GM12878 (cell line): Measurements from ENCODE around the gene USH2A. TPM values are rescaled to one million over a fixed set of nuclear protein-coding genes. Genes with fewer than 3 reads are reported as not detected.

Experiments used
- BCLAF1 ChIP-seq: fragments of 450-650 bp; IDR thresholded peaks from 2 replicates; pipeline ENCODE4 v1.6.1; 2017; ENCODE audit warnings: antibody characterized with exemption, mild to moderate bottlenecking, moderate library complexity
- BMI1 ChIP-seq: fragments of 450-650 bp; IDR thresholded peaks from 2 replicates; pipeline ENCODE4 v1.6.1; 2016; ENCODE audit warnings: mild to moderate bottlenecking, moderate library complexity, borderline replicate concordance
- CBFB ChIP-seq: IDR thresholded peaks from 2 replicates; pipeline ENCODE4 v1.6.1; 2016; ENCODE audit warnings: antibody characterized with exemption, low read depth
- CHD2 ChIP-seq: IDR thresholded peaks from 2 replicates; pipeline ENCODE4 v1.6.1; 2011; ENCODE audit warnings: low read depth, low read length, improper control_type of control experiment, borderline replicate concordance
- E2F4 ChIP-seq: IDR thresholded peaks from 2 replicates; pipeline ENCODE4 v1.6.1; 2012; ENCODE audit warnings: low read depth, low read length, improper control_type of control experiment
- EGR1 ChIP-seq, 2 experiments: IDR thresholded peaks; 1 replicate in 1 of 2; 2 replicates in 1 of 2; pipeline ENCODE4 v1.6.1; 2011 to 2012; ENCODE audit warnings: low read depth in 2 of 2, low read length in 2 of 2, borderline replicate concordance in 1 of 2, mild to moderate bottlenecking in 1 of 2, moderate library complexity in 1 of 2
- HCFC1 ChIP-seq: fragments of 150-350 bp; IDR thresholded peaks from 2 replicates; pipeline ENCODE4 v1.6.1; 2014; ENCODE audit warnings: low read length
- NFIC ChIP-seq: IDR thresholded peaks from 2 replicates; pipeline ENCODE4 v1.6.1; 2012; ENCODE audit warnings: low read depth, mild to moderate bottlenecking, inconsistent platforms, low read length, moderate library complexity
- NFYA ChIP-seq: IDR thresholded peaks from 2 replicates; pipeline ENCODE4 v1.6.1; 2011; ENCODE audit warnings: low read depth, mild to moderate bottlenecking, low read length, improper control_type of control experiment, borderline replicate concordance
- PKNOX1 ChIP-seq: fragments of 450-650 bp; IDR thresholded peaks from 2 replicates; pipeline ENCODE4 v1.6.1; 2016; ENCODE audit warnings: mild to moderate bottlenecking
- RBBP5 ChIP-seq: fragments of 200-600 bp; sonication (generic); conservative IDR thresholded peaks from 2 replicates; pipeline ENCODE4 v1.6.1; 2016
- RELA ChIP-seq: fragments of 450-650 bp; IDR thresholded peaks from 2 replicates; pipeline ENCODE4 v1.8.0; 2014; ENCODE audit warnings: borderline replicate concordance; ENCODE audit not compliant: partially characterized antibody
- SREBF1 ChIP-seq: IDR thresholded peaks from 2 replicates; pipeline ENCODE4 v1.6.1; 2012; ENCODE audit warnings: mild to moderate bottlenecking, low read length
- SREBF2 ChIP-seq: IDR thresholded peaks from 2 replicates; pipeline ENCODE4 v1.6.1; 2012; ENCODE audit warnings: mild to moderate bottlenecking, low read length
- STAT3 ChIP-seq: IDR thresholded peaks from 2 replicates; pipeline ENCODE4 v1.6.1; 2011; ENCODE audit warnings: low read depth, low read length, improper control_type of control experiment
- SUZ12 ChIP-seq: fragments of 200-600 bp; sonication (generic); IDR thresholded peaks from one replicate; pipeline ENCODE4 v1.6.1; 2018; ENCODE audit warnings: antibody characterized with exemption, mild to moderate bottlenecking; ENCODE audit not compliant: unreplicated experiment
- TCF3 ChIP-seq: IDR thresholded peaks from 2 replicates; pipeline ENCODE4 v1.6.1; 2012; ENCODE audit warnings: low read depth, mild to moderate bottlenecking, low read length, borderline replicate concordance; ENCODE audit not compliant: insufficient read depth
- ZNF24 ChIP-seq: fragments of 450-650 bp; IDR thresholded peaks from 2 replicates; pipeline ENCODE4 v1.6.1; 2017; ENCODE audit warnings: antibody characterized with exemption, mild to moderate bottlenecking
- polyA plus RNA-seq, 11 experiments: library from polyadenylated mRNA; depleted of rRNA in 4 of 11; unstranded in 6 of 11; stranded (reverse) in 5 of 11; fragments of >200 nt; fragmentation: Nextera tagmentation in 4 of 11; fragmentation: Illumina TruSeq in 1 of 11; extraction: Ambion mirVana in 4 of 11; extraction: Trizol in 1 of 11; gene quantifications; 1 replicate in 1 of 11; 2 replicates in 10 of 11; pipeline versions ENCODE4 v1.2.1 to v1.2.3, GENCODE V29; 2011 to 2016; ENCODE audit warnings: inconsistent platforms in 2 of 11, missing spikeins in 2 of 11, low read depth in 1 of 11
- total RNA-seq, 4 experiments: library from RNA; depleted of rRNA in 3 of 4; stranded (reverse); fragments of >200 nt in 3 of 4; fragmentation: Illumina TruSeq in 1 of 4; extraction: Trizol in 1 of 4; gene quantifications; 2 replicates each; pipeline versions ENCODE4 v1.2.1 to v1.2.3, GENCODE V29; 2013 to 2021
- TF ChIP-seq, protein P1 (sequence below): IDR thresholded peaks from 2 replicates; pipeline ENCODE4 v1.6.1; 2012; ENCODE audit warnings: mild to moderate bottlenecking, low read depth, low read length
- TF ChIP-seq, protein P2 (sequence below): IDR thresholded peaks from 2 replicates; pipeline ENCODE4 v1.6.1; 2012; ENCODE audit warnings: low read depth, low read length, improper control_type of control experiment
- TF ChIP-seq, protein P3 (sequence below): IDR thresholded peaks from 2 replicates; pipeline ENCODE4 v1.6.1; 2011; ENCODE audit warnings: low read depth, mild to moderate bottlenecking, low read length, moderate library complexity, borderline replicate concordance; ENCODE audit errors: extremely low read depth

The USH2A gene
- total and polyA plus RNA-seq, 10 of the 15 experiments (the other 5 are each of a cell fraction or from before 2014, with no cell fraction given), result under 0.01 to 0.20 (median 0.01) TPM; not detected in 2

DNA sequence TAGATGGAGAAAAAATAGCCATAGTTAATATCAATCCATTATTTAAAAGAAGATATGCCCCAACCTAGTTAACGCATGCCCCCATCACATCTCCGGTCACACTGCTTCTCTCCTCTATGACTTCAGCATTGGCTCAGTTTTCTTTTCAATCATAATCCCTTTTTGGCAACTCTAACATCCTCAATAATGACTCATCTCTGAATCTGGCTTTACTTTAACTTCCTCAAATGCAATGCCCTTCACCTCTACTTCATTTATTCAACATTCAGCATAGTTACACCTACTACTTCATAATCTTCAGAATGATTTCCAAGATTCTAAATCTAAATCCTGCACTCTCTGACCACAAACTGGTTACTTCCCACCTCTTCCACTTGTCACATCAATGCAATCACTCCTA is 417.3 kb downstream of the USH2A start (continued):
- TF ChIP-seq CHD2 (no peak), SREBF2 (no peak), ZNF24 (peak; percentile 95), NFIC (peak; percentile 69; the same call in 1 of the 2 replicates), TCF3 (no peak), STAT3 (no peak), PKNOX1 (no peak), EGR1 (IDR thresholded peaks at IDR 0.05; ENCODE audit: borderline replicate concordance in 1 of 2, low read depth in 2 of 2, low read length in 2 of 2) (no peak), CBFB (no peak), NFYA (no peak), RELA (no peak), RBBP5 (no peak), E2F4 (no peak), SUZ12 (no peak), BMI1 (peak; percentile 70; the same call in 1 of the 2 replicates), HCFC1 (no peak), SREBF1 (no peak), BCLAF1 (no peak)
- TF ChIP-seq, protein P1, sequence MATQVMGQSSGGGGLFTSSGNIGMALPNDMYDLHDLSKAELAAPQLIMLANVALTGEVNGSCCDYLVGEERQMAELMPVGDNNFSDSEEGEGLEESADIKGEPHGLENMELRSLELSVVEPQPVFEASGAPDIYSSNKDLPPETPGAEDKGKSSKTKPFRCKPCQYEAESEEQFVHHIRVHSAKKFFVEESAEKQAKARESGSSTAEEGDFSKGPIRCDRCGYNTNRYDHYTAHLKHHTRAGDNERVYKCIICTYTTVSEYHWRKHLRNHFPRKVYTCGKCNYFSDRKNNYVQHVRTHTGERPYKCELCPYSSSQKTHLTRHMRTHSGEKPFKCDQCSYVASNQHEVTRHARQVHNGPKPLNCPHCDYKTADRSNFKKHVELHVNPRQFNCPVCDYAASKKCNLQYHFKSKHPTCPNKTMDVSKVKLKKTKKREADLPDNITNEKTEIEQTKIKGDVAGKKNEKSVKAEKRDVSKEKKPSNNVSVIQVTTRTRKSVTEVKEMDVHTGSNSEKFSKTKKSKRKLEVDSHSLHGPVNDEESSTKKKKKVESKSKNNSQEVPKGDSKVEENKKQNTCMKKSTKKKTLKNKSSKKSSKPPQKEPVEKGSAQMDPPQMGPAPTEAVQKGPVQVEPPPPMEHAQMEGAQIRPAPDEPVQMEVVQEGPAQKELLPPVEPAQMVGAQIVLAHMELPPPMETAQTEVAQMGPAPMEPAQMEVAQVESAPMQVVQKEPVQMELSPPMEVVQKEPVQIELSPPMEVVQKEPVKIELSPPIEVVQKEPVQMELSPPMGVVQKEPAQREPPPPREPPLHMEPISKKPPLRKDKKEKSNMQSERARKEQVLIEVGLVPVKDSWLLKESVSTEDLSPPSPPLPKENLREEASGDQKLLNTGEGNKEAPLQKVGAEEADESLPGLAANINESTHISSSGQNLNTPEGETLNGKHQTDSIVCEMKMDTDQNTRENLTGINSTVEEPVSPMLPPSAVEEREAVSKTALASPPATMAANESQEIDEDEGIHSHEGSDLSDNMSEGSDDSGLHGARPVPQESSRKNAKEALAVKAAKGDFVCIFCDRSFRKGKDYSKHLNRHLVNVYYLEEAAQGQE, result no peak
- TF ChIP-seq, protein P2, sequence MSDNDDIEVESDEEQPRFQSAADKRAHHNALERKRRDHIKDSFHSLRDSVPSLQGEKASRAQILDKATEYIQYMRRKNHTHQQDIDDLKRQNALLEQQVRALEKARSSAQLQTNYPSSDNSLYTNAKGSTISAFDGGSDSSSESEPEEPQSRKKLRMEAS, result no peak
- TF ChIP-seq, protein P3, sequence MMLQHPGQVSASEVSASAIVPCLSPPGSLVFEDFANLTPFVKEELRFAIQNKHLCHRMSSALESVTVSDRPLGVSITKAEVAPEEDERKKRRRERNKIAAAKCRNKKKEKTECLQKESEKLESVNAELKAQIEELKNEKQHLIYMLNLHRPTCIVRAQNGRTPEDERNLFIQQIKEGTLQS, result no peak
